Measurements from ENCODE around the gene ZDHHC4.

The ZDHHC4 gene

GRCh38 chr7:6636741-6637543, 59.7 kb downstream of the ZDHHC4 start, which contains the start of gene ZNF316:
Gene ZNF316, plus strand, starts transcription at chr7:6637318. Its CDS starts 5,092 bp downstream, at chr7:6642410.
- DNase-seq = peak in 11 of 14 donors; percentile 25 to 79 (median 33)

- peak in 2 of 14 donors; percentile 18 to 34 for DNase-seq
These were observed 60.4 kb downstream of the ZDHHC4 start for GRCh38 chr7:6637544-6638229.

Data from C1 segment of cervical spinal cord (tissue), 14 donors.